Stomach (tissue), 9 donors: Measurements from ENCODE around the gene PNPLA8. TPM values are rescaled to one million over a fixed set of nuclear protein-coding genes. Genes with fewer than 3 reads are reported as not detected.

Source experiments
- DNase-seq, 2 donors: peaks; one replicate each; pipeline versions ENCODE4 v3.0.0 to v3.0.0-alpha.2; 2013 to 2019
- H3K27ac ChIP-seq, 5 donors: fragments of 200-600 bp in 4 of 5; sonication (generic) in 4 of 5; one replicate each; pipeline ENCODE4 v1.5.1; 2013 to 2019; ENCODE audit warnings: mild to moderate bottlenecking in 1 of 5, moderate library complexity in 1 of 5
- H3K27me3 ChIP-seq, 3 donors: fragments of 200-600 bp; sonication (generic); one replicate each; pipeline ENCODE4 v1.5.1; 2017 to 2019; ENCODE audit warnings: mixed run types in 1 of 3
- H3K36me3 ChIP-seq, 4 donors: fragments of 200-600 bp; sonication (generic); 1 replicate in 3 of 4; 2 replicates in 1 of 4; pipeline ENCODE4 v1.5.1; 2016 to 2019
- H3K4me1 ChIP-seq, 4 donors: fragments of 200-600 bp; sonication (generic); one replicate each; pipeline ENCODE4 v1.5.1; 2016 to 2019
- H3K4me3 ChIP-seq, 4 donors: fragments of 200-600 bp; sonication (generic) in 3 of 4; one replicate each; pipeline ENCODE4 v1.5.1; 2016 to 2019; ENCODE audit warnings: mild to moderate bottlenecking in 1 of 4
- H3K9me3 ChIP-seq, 4 donors: fragments of 200-600 bp; sonication (generic); one replicate each; pipeline ENCODE4 v1.5.1; 2016 to 2019
- EP300 ChIP-seq: sonication (generic); formaldehyde crosslinking; IDR thresholded peaks from one replicate; pipeline ENCODE4 v1.6.1; 2017; ENCODE audit warnings: antibody characterized with exemption
- POLR2A ChIP-seq, 4 donors: fragments of 450-650 bp; IDR thresholded peaks; one replicate each; pipeline ENCODE4 v1.6.1; 2016; ENCODE audit warnings: antibody characterized with exemption in 4 of 4, control low read depth in 2 of 4, mild to moderate bottlenecking in 1 of 4, moderate library complexity in 1 of 4
- POLR2AphosphoS5 ChIP-seq, 3 donors: sonication (generic); formaldehyde crosslinking; IDR thresholded peaks; one replicate each; pipeline ENCODE4 v1.6.1; 2016; ENCODE audit warnings: antibody characterized with exemption in 3 of 3
- WGBS, 5 donors: extraction: QIAGEN DNeasy Blood & Tissue Kit in 3 of 5; methylation state at CpG; one replicate each; pipeline versions ENCODE4 v1.1.5 to v1.1.7; 2013 to 2018; 5-methylcytosine and 5-hydroxymethylcytosine counted together
- intact Hi-C: fragments of 100-400 bp; cut with DNase I; formaldehyde crosslinking; loops from one replicate; pipeline ENCODE4 v1.15.1; 2023; ENCODE audit warnings: low total_unique reads
- polyA plus RNA-seq, 3 donors: library from polyadenylated mRNA; stranded (reverse); fragments of 200-250 nt; gene quantifications; one replicate each; pipeline ENCODE4 v1.2.3, GENCODE V29; 2013
- total RNA-seq, 5 donors: library from RNA; depleted of rRNA; stranded (reverse); fragments of >200 nt; gene quantifications; one replicate each; pipeline versions ENCODE4 v1.1.0 to v1.2.3, GENCODE V29; 2014 to 2016
- TF ChIP-seq, protein P1 (sequence below), 7 experiments: fragments of 450-650 bp in 4 of 7; fragments of 200-600 bp in 3 of 7; sonication (generic) in 3 of 7; IDR thresholded peaks; one replicate each; pipeline ENCODE4 v1.5.1; 2016 to 2019; ENCODE audit warnings: antibody characterized with exemption in 7 of 7, control low read depth in 2 of 7, mild to moderate bottlenecking in 1 of 7
- donor health status: healthy with polysubstance abuse.
- donor health status: Bipolar disorder and iron deficiency.
- donor health status: healthy.

Gene PNPLA8
- total and polyA plus RNA-seq, 8 donors: 0.87 to 43.5 (median 16.7) TPM

- 1 to 2% (median 1%) methylated on average over 13 to 72 of the region's 72 CpGs for WGBS, 5 donors
- peak in 1 of 2 donors; percentile 69 for DNase-seq
- H3K4me1 ChIP-seq: peaks cover 22 to 31% (median 31%) of the 10 kb centered on the region in 4 donors
- no peak for TF ChIP-seq EP300
- TF ChIP-seq, protein P1, sequence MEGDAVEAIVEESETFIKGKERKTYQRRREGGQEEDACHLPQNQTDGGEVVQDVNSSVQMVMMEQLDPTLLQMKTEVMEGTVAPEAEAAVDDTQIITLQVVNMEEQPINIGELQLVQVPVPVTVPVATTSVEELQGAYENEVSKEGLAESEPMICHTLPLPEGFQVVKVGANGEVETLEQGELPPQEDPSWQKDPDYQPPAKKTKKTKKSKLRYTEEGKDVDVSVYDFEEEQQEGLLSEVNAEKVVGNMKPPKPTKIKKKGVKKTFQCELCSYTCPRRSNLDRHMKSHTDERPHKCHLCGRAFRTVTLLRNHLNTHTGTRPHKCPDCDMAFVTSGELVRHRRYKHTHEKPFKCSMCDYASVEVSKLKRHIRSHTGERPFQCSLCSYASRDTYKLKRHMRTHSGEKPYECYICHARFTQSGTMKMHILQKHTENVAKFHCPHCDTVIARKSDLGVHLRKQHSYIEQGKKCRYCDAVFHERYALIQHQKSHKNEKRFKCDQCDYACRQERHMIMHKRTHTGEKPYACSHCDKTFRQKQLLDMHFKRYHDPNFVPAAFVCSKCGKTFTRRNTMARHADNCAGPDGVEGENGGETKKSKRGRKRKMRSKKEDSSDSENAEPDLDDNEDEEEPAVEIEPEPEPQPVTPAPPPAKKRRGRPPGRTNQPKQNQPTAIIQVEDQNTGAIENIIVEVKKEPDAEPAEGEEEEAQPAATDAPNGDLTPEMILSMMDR (IDR thresholded peaks at IDR 0.05): no peak
- TF ChIP-seq POLR2A (IDR thresholded peaks at IDR 0.05): no peak
- TF ChIP-seq POLR2AphosphoS5 (IDR thresholded peaks at IDR 0.05): no peak
- intact Hi-C loops: loop anchor here (10.0 kb wide), 1 partner anchor 270 kb away; no protein-coding TSS in a partner anchor
- H3K36me3 ChIP-seq: no peaks in the 10 kb centered on the region
- H3K9me3 ChIP-seq: no peaks in the 10 kb centered on the region
- H3K27ac ChIP-seq: no peak overlapping the region
- peak overlapping the region; percentile 45 to 75 (median 62) for H3K4me3 ChIP-seq
- H3K27me3 ChIP-seq: peaks cover 9 to 85% (median 24%) of the 10 kb centered on the region in 3 donors
Measured at GRCh38 chr7:108454674-108455550, 71.0 kb downstream of the PNPLA8 start.

DNA sequence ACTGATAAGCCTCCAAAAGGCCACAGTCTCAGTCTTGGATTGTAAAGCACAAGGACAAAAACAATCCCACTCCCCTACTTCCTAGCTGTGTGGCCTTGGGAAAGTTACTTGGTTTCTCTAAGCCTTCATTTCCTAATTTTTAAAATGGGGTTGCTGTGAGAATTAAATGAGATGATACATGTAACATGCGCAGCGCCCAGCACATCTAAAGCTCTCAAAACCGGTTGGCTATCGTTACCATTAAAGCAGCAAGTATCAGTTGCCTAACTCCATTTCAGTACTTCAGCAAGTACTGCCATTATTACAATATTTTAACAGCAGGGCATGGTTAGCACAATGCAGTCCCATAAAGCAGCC, 71.6 kb downstream of the PNPLA8 start:
- H3K27ac ChIP-seq: no peak overlapping the region
- 54 to 71% (median 57%) methylated on average over 4 of the region's 4 CpGs for WGBS, 5 donors

DNA sequence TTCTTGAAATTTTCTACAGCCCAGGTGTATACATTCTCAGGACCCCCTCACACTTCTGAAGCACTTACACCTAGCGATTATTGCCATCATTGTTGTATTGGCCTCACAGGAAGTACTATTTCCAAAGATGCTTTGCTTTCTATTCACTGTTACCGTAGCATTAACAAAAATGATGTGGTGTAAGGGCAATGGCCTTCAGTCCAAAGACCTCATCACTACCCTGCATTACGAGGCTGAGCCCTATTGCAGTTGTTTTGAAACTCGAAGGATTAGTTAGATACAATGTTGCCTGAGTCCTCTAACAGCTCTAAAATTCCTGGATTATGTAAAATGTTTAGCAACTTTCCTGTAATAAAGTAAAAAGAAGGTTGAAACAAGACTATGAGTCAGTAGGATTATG, 72.6 kb downstream of the PNPLA8 start:
- DNase-seq: no peak
- peaks cover 9 to 71% (median 24%) of the 10 kb centered on the region in 3 donors for H3K27me3 ChIP-seq
- no peak overlapping the region for H3K27ac ChIP-seq
- H3K9me3 ChIP-seq: no peaks in the 10 kb centered on the region
- H3K36me3 ChIP-seq: no peaks in the 10 kb centered on the region
- no peak overlapping the region for H3K4me3 ChIP-seq
- peaks cover 22 to 31% (median 31%) of the 10 kb centered on the region in 4 donors for H3K4me1 ChIP-seq
- TF ChIP-seq, protein P1 (IDR thresholded peaks at IDR 0.05): no peak
- no peak for TF ChIP-seq EP300
- TF ChIP-seq POLR2AphosphoS5 (IDR thresholded peaks at IDR 0.05): no peak
- no peak for TF ChIP-seq POLR2A (IDR thresholded peaks at IDR 0.05)
- 88 to 92% (median 91%) methylated on average over 4 of the region's 4 CpGs for WGBS, 5 donors
- intact Hi-C loops: loop anchor here (10.0 kb wide), 1 partner anchor 269 kb away; no protein-coding TSS in a partner anchor

More for the DNA sequence above, 71.6 kb downstream of the PNPLA8 start:
- DNase-seq: no peak
- intact Hi-C loops: loop anchor here (10.0 kb wide), 1 partner anchor 269 kb away; no protein-coding TSS in a partner anchor
- peaks cover 9 to 81% (median 24%) of the 10 kb centered on the region in 3 donors for H3K27me3 ChIP-seq
- peak overlapping the region; percentile 45 to 75 (median 62) for H3K4me3 ChIP-seq
- TF ChIP-seq, protein P1 (IDR thresholded peaks at IDR 0.05): no peak
- TF ChIP-seq POLR2AphosphoS5 (IDR thresholded peaks at IDR 0.05) (no peak), POLR2A (IDR thresholded peaks at IDR 0.05) (no peak), EP300 (no peak)
- H3K9me3 ChIP-seq: no peaks in the 10 kb centered on the region
- no peaks in the 10 kb centered on the region for H3K36me3 ChIP-seq
- peaks cover 22 to 31% (median 31%) of the 10 kb centered on the region in 4 donors for H3K4me1 ChIP-seq

DNA sequence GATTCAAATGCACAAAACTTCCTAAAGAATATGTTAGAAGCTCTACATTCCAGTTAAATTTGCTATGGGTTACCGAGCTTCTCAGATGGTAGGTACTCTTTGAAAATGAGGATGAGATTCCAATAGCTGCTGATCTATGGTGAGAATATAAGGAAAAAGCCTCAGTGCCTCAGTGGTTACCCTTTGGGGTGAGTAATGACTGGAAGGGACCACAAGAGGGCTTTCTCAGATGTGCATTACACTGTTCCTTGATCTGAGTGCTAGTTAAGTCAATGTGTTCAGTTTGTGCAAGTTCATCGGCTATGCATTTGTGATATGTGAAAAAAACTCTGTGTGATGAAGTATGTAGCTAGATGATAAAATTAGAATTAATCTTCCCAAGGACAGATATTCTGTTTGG, 73.2 kb downstream of the PNPLA8 start:
- intact Hi-C loops: loop anchor here (10.0 kb wide), 1 partner anchor 268 kb away; no protein-coding TSS in a partner anchor
- no peak overlapping the region for H3K27ac ChIP-seq
- no peaks in the 10 kb centered on the region for H3K36me3 ChIP-seq
- no peaks in the 10 kb centered on the region for H3K9me3 ChIP-seq
- H3K27me3 ChIP-seq: peaks cover 9 to 65% (median 24%) of the 10 kb centered on the region in 3 donors
- H3K4me1 ChIP-seq: peaks cover 22 to 31% (median 31%) of the 10 kb centered on the region in 4 donors
- 47 to 66% (median 61%) methylated on average over 2 of the region's 2 CpGs for WGBS, 5 donors
- TF ChIP-seq POLR2AphosphoS5 (IDR thresholded peaks at IDR 0.05) (no peak), POLR2A (IDR thresholded peaks at IDR 0.05) (no peak), EP300 (no peak)
- TF ChIP-seq, protein P1 (IDR thresholded peaks at IDR 0.05): peak in 3 of 7 experiments; percentile 16 to 37 (median 20)
- peak in 1 of 2 donors; percentile 32 for DNase-seq
- no peak overlapping the region for H3K4me3 ChIP-seq
